Measurements from ENCODE around the gene TRIM15. TPM values are rescaled to one million over a fixed set of nuclear protein-coding genes. Genes with fewer than 3 reads are reported as not detected.

The TRIM15 gene
- polyA plus RNA-seq, 1 donor (not counting 4 experiments of a cell fraction or from before 2014, with no cell fraction given): not detected

DNA sequence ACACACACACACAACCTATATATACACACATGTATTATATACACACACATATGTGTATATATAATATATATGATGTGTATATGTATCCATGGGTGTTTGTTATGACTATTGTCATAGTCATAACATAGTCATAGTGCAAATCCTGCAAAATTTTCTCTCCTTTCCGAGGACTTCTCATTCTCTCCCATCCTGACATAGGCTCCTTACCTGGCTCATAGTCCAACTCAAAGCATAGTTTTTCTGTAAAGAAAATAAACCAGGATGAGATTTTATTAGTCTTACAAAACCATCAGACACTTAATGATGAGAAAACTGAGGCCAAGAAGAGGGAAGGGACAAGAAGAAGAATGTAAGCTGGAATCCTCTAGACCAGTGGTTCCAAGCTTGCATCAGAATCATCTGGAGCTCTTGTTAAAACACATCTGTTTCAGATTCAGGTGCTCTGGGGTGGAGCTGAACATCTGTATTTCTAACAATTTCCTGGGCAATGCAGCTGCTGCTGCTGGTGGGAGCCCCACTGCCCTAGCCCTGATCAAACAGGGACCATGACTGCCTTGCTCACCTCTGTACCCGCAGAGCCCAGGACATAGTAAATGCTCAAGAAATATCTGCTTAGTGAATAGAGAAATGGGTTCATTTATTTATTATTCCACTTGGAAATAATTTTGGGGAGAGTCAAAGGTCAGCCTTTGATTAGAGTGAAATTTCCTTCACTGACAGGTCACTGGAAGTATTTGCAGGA, 7.7 kb upstream of the TRIM15 start:
- H3K79me2 ChIP-seq (ENCODE audit: control insufficient read depth, insufficient read depth, low read length): no peaks in the 10 kb centered on the region
- H3K4me1 ChIP-seq (ENCODE audit: control insufficient read depth, extremely low read depth, insufficient read depth, low read length): peaks cover 26% of the 10 kb centered on the region
- H3K4me3 ChIP-seq (ENCODE audit: control insufficient read depth in 2 of 3, extremely low read depth in 1 of 3, insufficient read depth in 2 of 3, low read depth in 1 of 3, low read length in 3 of 3): no peak overlapping the region
- no peaks in the 10 kb centered on the region for H3K9me3 ChIP-seq (ENCODE audit: control insufficient read depth, low read depth, low read length)
- no peak overlapping the region for H3K9ac ChIP-seq (ENCODE audit: control insufficient read depth, extremely low read depth, insufficient read depth, low read length)
- peaks cover 9% of the 10 kb centered on the region for H3K27me3 ChIP-seq (ENCODE audit: control insufficient read depth, extremely low read depth, insufficient read depth, low read length)
- dilution Hi-C loops (cut with MboI; ENCODE audit: extremely low pct_ligation_motif_present, low sequenced_read_pairs): no loop called here
- no peak overlapping the region for H2AFZ ChIP-seq (ENCODE audit: control insufficient read depth, low read length)
- FAIRE-seq: no peak
- no peaks in the 10 kb centered on the region for H3K36me3 ChIP-seq (ENCODE audit: control insufficient read depth in 2 of 2, extremely low read depth in 1 of 2, insufficient read depth in 2 of 2, low read length in 2 of 2)
- no peak for DNase-seq (ENCODE audit: low read depth, low spot score)
- TF ChIP-seq, protein P1, sequence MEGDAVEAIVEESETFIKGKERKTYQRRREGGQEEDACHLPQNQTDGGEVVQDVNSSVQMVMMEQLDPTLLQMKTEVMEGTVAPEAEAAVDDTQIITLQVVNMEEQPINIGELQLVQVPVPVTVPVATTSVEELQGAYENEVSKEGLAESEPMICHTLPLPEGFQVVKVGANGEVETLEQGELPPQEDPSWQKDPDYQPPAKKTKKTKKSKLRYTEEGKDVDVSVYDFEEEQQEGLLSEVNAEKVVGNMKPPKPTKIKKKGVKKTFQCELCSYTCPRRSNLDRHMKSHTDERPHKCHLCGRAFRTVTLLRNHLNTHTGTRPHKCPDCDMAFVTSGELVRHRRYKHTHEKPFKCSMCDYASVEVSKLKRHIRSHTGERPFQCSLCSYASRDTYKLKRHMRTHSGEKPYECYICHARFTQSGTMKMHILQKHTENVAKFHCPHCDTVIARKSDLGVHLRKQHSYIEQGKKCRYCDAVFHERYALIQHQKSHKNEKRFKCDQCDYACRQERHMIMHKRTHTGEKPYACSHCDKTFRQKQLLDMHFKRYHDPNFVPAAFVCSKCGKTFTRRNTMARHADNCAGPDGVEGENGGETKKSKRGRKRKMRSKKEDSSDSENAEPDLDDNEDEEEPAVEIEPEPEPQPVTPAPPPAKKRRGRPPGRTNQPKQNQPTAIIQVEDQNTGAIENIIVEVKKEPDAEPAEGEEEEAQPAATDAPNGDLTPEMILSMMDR (optimal IDR thresholded peaks at IDR 0.05 in 1 of 3, IDR thresholded peaks at IDR 0.05 in 1 of 3, conservative IDR thresholded peaks at IDR 0.05 in 1 of 3; ENCODE audit: extremely low read depth in 1 of 3, insufficient read depth in 2 of 3, low read length in 3 of 3): no peak
- no peak for TF ChIP-seq EZH2 (IDR thresholded peaks at IDR 0.05; ENCODE audit: low read length)
- H3K27ac ChIP-seq (ENCODE audit: control insufficient read depth, insufficient read depth, low read length): no peak overlapping the region
- no peaks in the 10 kb centered on the region for H4K20me1 ChIP-seq (ENCODE audit: control insufficient read depth, extremely low read depth, insufficient read depth, low read length)
- peak overlapping the region; percentile 67 for H3K4me2 ChIP-seq (ENCODE audit: control insufficient read depth, extremely low read depth, insufficient read depth, low read depth, low read length)
- H3K9me1 ChIP-seq (ENCODE audit: control insufficient read depth, extremely low read depth, insufficient read depth, low read length): no peaks in the 10 kb centered on the region

DNA sequence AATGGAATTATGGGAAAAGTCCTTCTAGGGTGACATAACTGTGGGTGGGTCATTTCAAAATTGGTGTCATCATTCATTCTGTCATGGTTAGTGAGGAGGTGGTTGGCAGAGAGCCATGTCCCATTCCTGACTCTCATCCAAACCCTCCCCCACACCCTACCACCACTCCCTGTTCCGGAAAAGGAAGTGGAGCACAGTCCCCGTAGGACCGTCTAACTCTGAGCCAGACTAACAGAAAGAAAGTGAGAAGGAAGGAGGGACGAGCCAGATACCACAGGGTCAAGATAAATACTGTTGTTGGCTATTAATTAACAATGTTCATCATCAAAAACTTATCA, 7.1 kb upstream of the TRIM15 start:
- FAIRE-seq: no peak

More for the DNA sequence above, 7.1 kb upstream of the TRIM15 start:
- Histone ChIP-seq H3K27me3 (ENCODE audit: control insufficient read depth, extremely low read depth, insufficient read depth, low read length) (peaks cover 9% of the 10 kb centered on the region), H4K20me1 (ENCODE audit: control insufficient read depth, extremely low read depth, insufficient read depth, low read length) (no peaks in the 10 kb centered on the region), H3K9ac (ENCODE audit: control insufficient read depth, extremely low read depth, insufficient read depth, low read length) (no peak overlapping the region), H3K36me3 (ENCODE audit: control insufficient read depth in 2 of 2, extremely low read depth in 1 of 2, insufficient read depth in 2 of 2, low read length in 2 of 2) (no peaks in the 10 kb centered on the region), H3K4me3 (ENCODE audit: control insufficient read depth in 2 of 3, extremely low read depth in 1 of 3, insufficient read depth in 2 of 3, low read depth in 1 of 3, low read length in 3 of 3) (no peak overlapping the region), H3K27ac (ENCODE audit: control insufficient read depth, insufficient read depth, low read length) (no peak overlapping the region), H3K4me2 (ENCODE audit: control insufficient read depth, extremely low read depth, insufficient read depth, low read depth, low read length) (peak overlapping the region; percentile 67), H3K9me3 (ENCODE audit: control insufficient read depth, low read depth, low read length) (no peaks in the 10 kb centered on the region), H3K4me1 (ENCODE audit: control insufficient read depth, extremely low read depth, insufficient read depth, low read length) (peaks cover 26% of the 10 kb centered on the region), H2AFZ (ENCODE audit: control insufficient read depth, low read length) (peak overlapping the region; percentile 47), H3K9me1 (ENCODE audit: control insufficient read depth, extremely low read depth, insufficient read depth, low read length) (no peaks in the 10 kb centered on the region), H3K79me2 (ENCODE audit: control insufficient read depth, insufficient read depth, low read length) (no peaks in the 10 kb centered on the region)
- dilution Hi-C loops (cut with MboI; ENCODE audit: extremely low pct_ligation_motif_present, low sequenced_read_pairs): no loop called here
- peak; percentile 33 for DNase-seq (ENCODE audit: low read depth, low spot score)
- no peak for TF ChIP-seq EZH2 (IDR thresholded peaks at IDR 0.05; ENCODE audit: low read length)
- TF ChIP-seq, protein P1 (optimal IDR thresholded peaks at IDR 0.05 in 1 of 3, IDR thresholded peaks at IDR 0.05 in 1 of 3, conservative IDR thresholded peaks at IDR 0.05 in 1 of 3; ENCODE audit: extremely low read depth in 1 of 3, insufficient read depth in 2 of 3, low read length in 3 of 3): no peak
